HUDEP-2 (cell line): Measurements from ENCODE around the gene CPB2.

Experiments used
- DNase-seq, 76 experiments: peaks; one replicate each; lab custom pipeline; 2025; ENCODE audit not compliant: unreplicated experiment in 76 of 76; lab: John Stamatoyannopoulos, UW

CPB2 gene

GRCh38 chr13:46127358-46128023 lies 22.7 kb upstream of the CPB2 start:
- no peak for DNase-seq

- DNase-seq: peak in 70 of 76 experiments; percentile 2 to 82 (median 51)
These were observed 21.9 kb upstream of the CPB2 start for GRCh38 chr13:46126552-46127357.

GRCh38 chr13:46126056-46126455 lies 21.2 kb upstream of the CPB2 start:
- no peak for DNase-seq

GRCh38 chr13:46124967-46125933 lies 20.4 kb upstream of the CPB2 start:
- peak in 4 of 76 experiments; percentile 10 to 35 (median 28) for DNase-seq

GRCh38 chr13:46124531-46124966 lies 19.7 kb upstream of the CPB2 start:
- DNase-seq: no peak

- DNase-seq: no peak
These were observed 17.5 kb upstream of the CPB2 start for GRCh38 chr13:46122304-46122703.

GRCh38 chr13:46121597-46122163 lies 16.8 kb upstream of the CPB2 start:
- no peak for DNase-seq

- no peak for DNase-seq
These were observed 16.2 kb upstream of the CPB2 start for GRCh38 chr13:46121033-46121432.

- DNase-seq: peak in 33 of 76 experiments; percentile 2 to 59 (median 19)
These were observed 15.2 kb upstream of the CPB2 start for GRCh38 chr13:46119883-46120614.

- no peak for DNase-seq
These were observed 12.0 kb upstream of the CPB2 start for GRCh38 chr13:46116653-46117502.

- DNase-seq: no peak
These were observed 9.8 kb upstream of the CPB2 start for GRCh38 chr13:46114613-46115012.

GRCh38 chr13:46113596-46113995 lies 8.8 kb upstream of the CPB2 start:
- peak in 3 of 76 experiments; percentile 6 to 22 (median 12) for DNase-seq

GRCh38 chr13:46111151-46111550 lies 6.3 kb upstream of the CPB2 start:
- DNase-seq: no peak

GRCh38 chr13:46109451-46109850 lies 4.6 kb upstream of the CPB2 start:
- DNase-seq: no peak

- no peak for DNase-seq
These were observed 2.1 kb upstream of the CPB2 start for GRCh38 chr13:46106839-46107371.

- no peak for DNase-seq
These were observed 1.8 kb downstream of the CPB2 start for GRCh38 chr13:46103037-46103436.

GRCh38 chr13:46102255-46102605 lies 2.6 kb downstream of the CPB2 start:
- DNase-seq: no peak

GRCh38 chr13:46101484-46102254 lies 3.2 kb downstream of the CPB2 start:
- no peak for DNase-seq
